ENCODE data around the gene SLC39A11.
A peak's percentile ranks its signal among the peaks of the same experiment; 100 is the strongest.

Gene SLC39A11

DNA sequence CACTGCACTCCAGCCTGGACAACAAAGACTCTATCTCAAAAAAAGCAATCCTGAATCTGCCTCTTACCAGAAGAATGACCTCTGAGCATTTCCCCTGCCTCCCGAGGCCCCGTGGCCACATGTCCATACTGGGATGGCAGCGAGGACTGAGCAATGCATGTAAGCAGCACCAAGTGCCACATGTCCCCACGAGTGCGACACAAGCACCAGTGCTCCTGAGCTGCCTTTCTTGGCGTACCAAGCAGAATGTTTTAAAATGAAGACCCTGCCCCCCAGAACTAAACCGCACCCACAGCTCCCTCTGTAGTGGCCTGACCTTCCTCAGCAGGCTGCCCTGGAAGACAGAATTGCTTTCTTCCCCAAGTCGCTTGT, 373.3 kb downstream of the SLC39A11 start:
- H3K4me3 ChIP-seq (replicated peaks; ENCODE audit: low read depth, low read length) = no peak overlapping the region
- DNase-seq (ENCODE audit: extremely low read depth, low read depth) = no peak
- TF ChIP-seq, protein P1, sequence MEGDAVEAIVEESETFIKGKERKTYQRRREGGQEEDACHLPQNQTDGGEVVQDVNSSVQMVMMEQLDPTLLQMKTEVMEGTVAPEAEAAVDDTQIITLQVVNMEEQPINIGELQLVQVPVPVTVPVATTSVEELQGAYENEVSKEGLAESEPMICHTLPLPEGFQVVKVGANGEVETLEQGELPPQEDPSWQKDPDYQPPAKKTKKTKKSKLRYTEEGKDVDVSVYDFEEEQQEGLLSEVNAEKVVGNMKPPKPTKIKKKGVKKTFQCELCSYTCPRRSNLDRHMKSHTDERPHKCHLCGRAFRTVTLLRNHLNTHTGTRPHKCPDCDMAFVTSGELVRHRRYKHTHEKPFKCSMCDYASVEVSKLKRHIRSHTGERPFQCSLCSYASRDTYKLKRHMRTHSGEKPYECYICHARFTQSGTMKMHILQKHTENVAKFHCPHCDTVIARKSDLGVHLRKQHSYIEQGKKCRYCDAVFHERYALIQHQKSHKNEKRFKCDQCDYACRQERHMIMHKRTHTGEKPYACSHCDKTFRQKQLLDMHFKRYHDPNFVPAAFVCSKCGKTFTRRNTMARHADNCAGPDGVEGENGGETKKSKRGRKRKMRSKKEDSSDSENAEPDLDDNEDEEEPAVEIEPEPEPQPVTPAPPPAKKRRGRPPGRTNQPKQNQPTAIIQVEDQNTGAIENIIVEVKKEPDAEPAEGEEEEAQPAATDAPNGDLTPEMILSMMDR (IDR thresholded peaks at IDR 0.05; ENCODE audit: low read depth, low read length, missing control alignments) = no peak

DNA sequence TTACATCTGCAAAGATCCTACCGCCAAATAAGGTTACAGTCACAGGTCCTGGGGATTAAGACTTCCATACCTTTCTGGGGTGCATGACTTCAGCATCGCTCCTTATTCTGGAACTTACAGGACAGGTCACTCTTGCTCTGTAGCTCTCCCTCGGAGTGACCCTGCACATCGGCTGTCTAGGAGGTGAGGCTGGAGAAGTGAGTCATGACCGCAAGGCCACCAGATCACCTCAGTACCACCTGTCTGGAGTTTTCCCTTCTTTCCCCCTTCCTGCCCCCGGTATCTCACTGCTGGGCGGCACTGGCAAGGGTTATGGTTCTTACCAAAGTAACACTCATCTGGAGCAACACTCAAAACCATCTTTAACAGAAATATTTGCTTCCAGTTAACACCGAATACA, 374.8 kb downstream of the SLC39A11 start:
- no peak overlapping the region for H3K4me3 ChIP-seq (replicated peaks; ENCODE audit: low read depth, low read length)
- TF ChIP-seq, protein P1 (IDR thresholded peaks at IDR 0.05; ENCODE audit: low read depth, low read length, missing control alignments) = no peak
- no peak for DNase-seq (ENCODE audit: extremely low read depth, low read depth)

DNA sequence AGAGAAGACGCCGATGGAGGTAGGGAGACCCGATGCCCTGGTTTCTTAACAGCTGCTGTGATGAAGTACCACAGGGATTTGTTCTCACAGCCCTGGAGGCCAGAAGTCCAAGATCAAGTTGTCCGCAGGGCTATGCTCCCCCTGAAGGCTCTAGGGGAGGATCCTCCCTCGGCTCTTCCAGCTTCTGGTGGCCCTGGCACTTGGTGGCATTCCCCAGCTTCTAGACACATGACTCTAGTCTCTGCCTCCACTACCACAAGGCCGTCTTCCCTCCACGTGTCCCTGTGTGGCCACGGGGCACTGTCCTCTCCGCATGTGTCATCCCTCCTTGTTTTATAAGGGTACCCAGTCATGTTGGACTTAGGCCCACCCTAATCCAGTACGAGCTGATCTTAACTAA, 375.2 kb downstream of the SLC39A11 start:
- DNase-seq (ENCODE audit: extremely low read depth, low read depth) = no peak
- H3K4me3 ChIP-seq (replicated peaks; ENCODE audit: low read depth, low read length) = no peak overlapping the region
- TF ChIP-seq, protein P1 (IDR thresholded peaks at IDR 0.05; ENCODE audit: low read depth, low read length, missing control alignments) = no peak

DNA sequence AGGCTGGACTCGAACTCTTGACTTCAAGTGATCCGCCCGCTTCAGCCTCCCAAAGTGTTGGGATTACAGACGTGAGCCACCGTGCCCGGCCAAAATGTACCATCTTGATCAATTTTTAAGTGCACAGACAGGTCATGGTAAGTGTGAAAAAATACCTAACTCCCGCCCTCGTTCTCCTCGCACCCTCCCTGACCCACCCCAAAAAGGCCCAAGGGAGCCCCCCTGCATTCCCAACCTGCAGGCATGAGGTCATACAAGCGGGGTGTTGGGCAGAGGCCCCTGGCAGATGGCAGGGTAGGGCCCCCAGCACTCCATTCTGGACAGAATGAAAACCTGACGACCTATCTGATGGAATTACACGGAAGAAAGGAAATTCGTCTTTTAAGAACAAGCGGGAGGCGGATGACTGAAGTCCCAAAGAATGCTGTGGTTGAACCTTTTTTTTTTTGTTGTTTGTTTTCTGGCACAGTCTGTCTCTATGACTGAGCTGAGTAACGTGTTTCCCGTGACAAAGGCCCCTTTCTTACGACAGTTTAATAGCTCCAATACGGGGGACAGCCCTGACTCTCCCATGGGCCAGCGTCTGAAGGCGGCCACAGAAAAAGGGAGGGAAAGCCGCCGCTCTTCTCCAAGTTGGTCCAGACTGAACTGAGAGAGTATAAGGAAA, 376.4 kb downstream of the SLC39A11 start:
- H3K4me3 ChIP-seq (replicated peaks; ENCODE audit: low read depth, low read length) = no peak overlapping the region
- peak; percentile 90 for DNase-seq (ENCODE audit: extremely low read depth, low read depth)
- TF ChIP-seq, protein P1 (IDR thresholded peaks at IDR 0.05; ENCODE audit: low read depth, low read length, missing control alignments) = no peak

DNA sequence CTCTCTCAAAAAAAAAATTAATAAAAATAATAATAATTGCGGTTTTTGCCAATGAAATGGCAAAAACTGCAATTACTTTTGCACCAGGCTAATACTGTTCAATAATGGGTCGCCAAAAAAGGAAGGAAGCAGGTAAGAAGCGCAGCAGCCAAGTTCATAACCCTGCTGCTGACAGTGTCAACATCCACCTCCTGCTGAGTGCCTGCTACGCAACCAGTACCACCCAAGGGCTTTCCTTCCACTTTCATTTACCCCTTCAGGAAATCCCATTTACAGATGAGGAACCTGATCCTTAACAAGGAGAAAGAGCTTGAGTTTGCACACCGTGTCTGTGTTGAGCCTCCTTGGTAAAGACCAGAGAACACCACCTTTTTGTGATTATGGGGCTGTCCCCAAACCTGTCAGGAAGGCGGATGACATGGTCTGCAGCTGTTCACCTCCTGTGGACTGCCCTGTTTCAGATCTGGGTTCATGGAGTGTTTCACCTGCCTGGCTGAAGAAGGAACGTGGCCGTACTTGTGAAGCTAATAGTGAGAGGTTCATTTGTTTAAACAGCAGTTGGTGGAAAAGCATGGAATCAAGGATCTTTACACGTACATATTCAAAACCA, 378.0 kb downstream of the SLC39A11 start:
- H3K4me3 ChIP-seq (replicated peaks; ENCODE audit: low read depth, low read length) = no peak overlapping the region
- TF ChIP-seq, protein P1 (IDR thresholded peaks at IDR 0.05; ENCODE audit: low read depth, low read length, missing control alignments) = no peak
- DNase-seq (ENCODE audit: extremely low read depth, low read depth) = no peak

DNA sequence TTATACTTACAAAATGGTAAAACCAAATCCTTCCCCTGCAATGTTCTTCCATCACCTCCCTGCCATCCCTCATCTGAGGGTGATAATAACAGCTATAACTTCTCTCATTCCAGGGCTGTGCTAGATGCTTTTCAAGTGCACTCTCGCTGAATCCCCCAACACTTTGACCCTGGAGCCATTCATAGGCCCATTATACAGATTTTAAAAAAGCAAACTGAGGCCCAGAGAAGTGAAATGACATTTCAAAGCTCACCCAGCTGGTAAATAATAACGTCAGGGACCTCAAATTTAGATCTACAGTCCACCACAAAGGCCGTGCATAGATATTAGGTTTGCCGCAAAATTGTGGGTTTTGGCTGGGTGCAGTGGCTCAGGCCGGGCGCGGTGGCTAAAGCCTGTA, 378.8 kb downstream of the SLC39A11 start:
- no peak overlapping the region for H3K4me3 ChIP-seq (replicated peaks; ENCODE audit: low read depth, low read length)
- TF ChIP-seq, protein P1 (IDR thresholded peaks at IDR 0.05; ENCODE audit: low read depth, low read length, missing control alignments) = no peak
- DNase-seq (ENCODE audit: extremely low read depth, low read depth) = no peak
